HFFc6 (cell line): ENCODE data around the gene JADE1. TPM values are rescaled to one million over a fixed set of nuclear protein-coding genes. Genes with fewer than 3 reads are reported as not detected.

Source experiments
- DNase-seq: peaks from one replicate; pipeline ENCODE4 v3.0.0-alpha.2; 2018
- H3K27ac Mint-ChIP-seq: 2 replicates; pipeline ENCODE4 v1.8.0; 2020; ENCODE audit warnings: mild to moderate bottlenecking, mixed read lengths
- H3K27me3 Mint-ChIP-seq: 2 replicates; pipeline ENCODE4 v1.8.0; 2021; ENCODE audit warnings: mild to moderate bottlenecking, moderate library complexity, mixed read lengths; ENCODE audit not compliant: insufficient read depth
- H3K36me3 Mint-ChIP-seq: 2 replicates; pipeline ENCODE4 v1.8.0; 2021; ENCODE audit warnings: low read depth, mixed read lengths
- H3K4me1 Mint-ChIP-seq: 2 replicates; pipeline ENCODE4 v1.8.0; 2020; ENCODE audit warnings: low read depth, mixed read lengths
- H3K4me3 Mint-ChIP-seq: 2 replicates; pipeline ENCODE4 v1.8.0; 2020; ENCODE audit warnings: mild to moderate bottlenecking, moderate library complexity, mixed read lengths
- H3K9me3 Mint-ChIP-seq: 2 replicates; pipeline ENCODE4 v1.8.0; 2020; ENCODE audit warnings: mild to moderate bottlenecking, mixed read lengths
- CTCF ChIP-seq: fragments of 200-600 bp; sonication (generic); IDR thresholded peaks from 2 replicates; pipeline ENCODE4 v1.5.0; 2021; ENCODE audit warnings: antibody characterized with exemption, mild to moderate bottlenecking
- total RNA-seq, 6 experiments: library from RNA; stranded (reverse); fragmentation: NEBNext Ultra II Directional; extraction: Animal tissue kit (Norgen Biotek cat#: 25700); gene quantifications; 2 replicates in 1 of 6; 3 replicates in 5 of 6; pipeline ENCODE4 v1.2.3, GENCODE V29; 2021

JADE1 gene
- total RNA-seq, 6 experiments from 2014 or later = 23.2 to 32.4 (median 26.6) TPM

GRCh38 chr4:128908735-128909134 is 99.2 kb downstream of the JADE1 start:
- peaks cover 8% of the 10 kb centered on the region for H3K4me1 Mint-ChIP-seq
- DNase-seq = no peak
- peaks cover 4% of the 10 kb centered on the region; the same call in 1 of the 2 replicates for H3K36me3 Mint-ChIP-seq
- no peak overlapping the region for H3K4me3 Mint-ChIP-seq
- peaks cover 2% of the 10 kb centered on the region for H3K27me3 Mint-ChIP-seq
- no peak overlapping the region for H3K27ac Mint-ChIP-seq
- H3K9me3 Mint-ChIP-seq = no peaks in the 10 kb centered on the region
- no peak for TF ChIP-seq CTCF

- Mint-ChIP-seq H3K36me3 (peaks cover 4% of the 10 kb centered on the region; the same call in 1 of the 2 replicates), H3K27ac (no peak overlapping the region)
Observed at GRCh38 chr4:128913228-128913627, 103.7 kb downstream of the JADE1 start.

DNA sequence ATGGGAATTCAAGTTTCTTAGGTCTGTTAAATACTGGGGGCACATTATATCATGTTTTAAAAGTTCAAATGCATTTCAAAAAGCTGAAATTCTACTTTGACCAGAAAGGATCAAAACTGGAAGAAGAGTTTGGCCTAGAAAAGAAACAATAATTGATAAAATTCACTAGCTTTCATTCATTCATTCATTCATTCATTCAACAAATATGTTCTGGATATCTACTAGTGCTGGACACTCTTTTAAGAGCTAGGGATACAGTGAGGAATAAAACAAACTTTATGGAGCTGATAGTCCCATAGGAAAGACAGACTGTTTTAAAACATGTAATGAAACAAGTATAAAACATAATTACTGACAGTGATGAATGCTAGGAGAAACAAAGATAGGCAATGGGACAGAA is 106.0 kb downstream of the JADE1 start:
- no peaks in the 10 kb centered on the region for H3K27me3 Mint-ChIP-seq
- TF ChIP-seq CTCF = no peak
- no peak for DNase-seq
- no peaks in the 10 kb centered on the region for H3K9me3 Mint-ChIP-seq
- H3K36me3 Mint-ChIP-seq = peaks cover 14% of the 10 kb centered on the region; the same call in 1 of the 2 replicates
- H3K4me1 Mint-ChIP-seq = 0 out of 2 replicates have a peak, but pooled peaks cover 9% of the 10 kb centered on the region
- no peak overlapping the region for H3K4me3 Mint-ChIP-seq
- H3K27ac Mint-ChIP-seq = no peak overlapping the region

More at GRCh38 chr4:128913228-128913627, 103.7 kb downstream of the JADE1 start:
- Mint-ChIP-seq H3K4me3 (no peak overlapping the region), H3K9me3 (no peaks in the 10 kb centered on the region), H3K4me1 (no peaks in the 10 kb centered on the region), H3K27me3 (no peaks in the 10 kb centered on the region; the same call in 1 of the 2 replicates)
- TF ChIP-seq CTCF = no peak
- no peak for DNase-seq

DNA sequence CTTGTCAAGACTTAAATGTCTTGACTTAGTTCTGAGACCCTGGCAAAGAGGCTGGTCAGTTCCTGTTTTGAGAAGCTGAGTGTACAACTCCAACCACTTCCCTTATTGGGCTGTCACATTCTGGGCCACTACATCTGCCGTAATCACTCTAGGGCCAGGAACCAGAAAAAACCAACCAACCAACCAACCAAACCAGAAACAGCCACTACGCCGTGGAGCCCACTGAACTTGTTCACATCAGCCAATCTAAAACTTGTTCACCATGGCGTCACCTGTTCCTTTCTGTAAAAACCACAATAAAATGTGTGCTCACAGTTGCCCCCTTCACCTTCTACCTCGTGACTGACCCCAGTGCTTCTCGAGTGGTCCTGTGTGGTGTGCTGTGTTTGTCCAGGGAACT is 107.3 kb downstream of the JADE1 start:
- no peaks in the 10 kb centered on the region for H3K27me3 Mint-ChIP-seq
- no peaks in the 10 kb centered on the region for H3K9me3 Mint-ChIP-seq
- 0 out of 2 replicates have a peak, but pooled peaks cover 9% of the 10 kb centered on the region for H3K4me1 Mint-ChIP-seq
- H3K36me3 Mint-ChIP-seq = peaks cover 14% of the 10 kb centered on the region; the same call in 1 of the 2 replicates
- TF ChIP-seq CTCF = no peak
- no peak overlapping the region for H3K4me3 Mint-ChIP-seq
- H3K27ac Mint-ChIP-seq = no peak overlapping the region
- DNase-seq = no peak

- DNase-seq = no peak
- H3K9me3 Mint-ChIP-seq = no peaks in the 10 kb centered on the region
- peaks cover 14% of the 10 kb centered on the region; the same call in 1 of the 2 replicates for H3K36me3 Mint-ChIP-seq
- no peak overlapping the region for H3K4me3 Mint-ChIP-seq
- H3K27ac Mint-ChIP-seq = no peak overlapping the region
- 0 out of 2 replicates have a peak, but pooled peaks cover 9% of the 10 kb centered on the region for H3K4me1 Mint-ChIP-seq
- H3K27me3 Mint-ChIP-seq = no peaks in the 10 kb centered on the region
- TF ChIP-seq CTCF = no peak
Observed at GRCh38 chr4:128917781-128918180, 108.3 kb downstream of the JADE1 start.

- H3K9me3 Mint-ChIP-seq = peaks cover 7% of the 10 kb centered on the region; the same call in 1 of the 2 replicates
- TF ChIP-seq CTCF = no peak
- H3K4me3 Mint-ChIP-seq = no peak overlapping the region
- peaks cover 29% of the 10 kb centered on the region for H3K36me3 Mint-ChIP-seq
- no peak overlapping the region for H3K27ac Mint-ChIP-seq
- no peak for DNase-seq
- no peaks in the 10 kb centered on the region for H3K27me3 Mint-ChIP-seq
- peaks cover 15% of the 10 kb centered on the region for H3K4me1 Mint-ChIP-seq
Observed at GRCh38 chr4:128921954-128922353, 112.5 kb downstream of the JADE1 start.
